H9 (cell line): ENCODE measurements around the gene PRKCZ. TPM values are rescaled to one million over a fixed set of nuclear protein-coding genes. Genes with fewer than 3 reads are reported as not detected.
A peak's percentile ranks its signal among the peaks of the same experiment; 100 is the strongest.

Experiments
- DNase-seq: peaks from one replicate; pipeline ENCODE4 v3.0.0-alpha.2; 2017
- H2AFZ ChIP-seq: one replicate; pipeline ENCODE4 v1.6.1; 2013; ENCODE audit warnings: mild to moderate bottlenecking, low read length, control low read depth, moderate library complexity
- H2AK5ac ChIP-seq: 2 replicates; pipeline ENCODE4 v1.6.1; 2013; ENCODE audit warnings: low read length, control low read depth, mixed read lengths; ENCODE audit not compliant: insufficient read length
- H2BK120ac ChIP-seq: one replicate; pipeline ENCODE4 v1.6.1; 2013; ENCODE audit warnings: low read depth, mild to moderate bottlenecking, low read length, control low read depth, inconsistent platforms; ENCODE audit not compliant: poor library complexity, severe bottlenecking
- H2BK12ac ChIP-seq: 2 replicates; pipeline ENCODE4 v1.6.1; 2013; ENCODE audit warnings: low read length, control low read depth, mixed read lengths, low read depth; ENCODE audit not compliant: insufficient read length
- H2BK15ac ChIP-seq: 2 replicates; pipeline ENCODE4 v1.6.1; 2013; ENCODE audit warnings: low read depth, low read length, control low read depth
- H2BK20ac ChIP-seq: one replicate; pipeline ENCODE4 v1.6.1; 2013; ENCODE audit warnings: low read depth, mild to moderate bottlenecking, low read length, control low read depth, inconsistent platforms; ENCODE audit not compliant: poor library complexity, severe bottlenecking
- H2BK5ac ChIP-seq: 2 replicates; pipeline ENCODE4 v1.6.1; 2013; ENCODE audit warnings: low read length, control low read depth, mixed read lengths; ENCODE audit not compliant: insufficient read length
- H3K14ac ChIP-seq: 2 replicates; pipeline ENCODE4 v1.6.1; 2013; ENCODE audit warnings: low read length, control low read depth; ENCODE audit not compliant: insufficient read depth
- H3K18ac ChIP-seq: 2 replicates; pipeline ENCODE4 v1.6.1; 2013; ENCODE audit warnings: low read depth, mild to moderate bottlenecking, mixed read lengths, low read length, control low read depth; ENCODE audit not compliant: insufficient read length
- H3K23ac ChIP-seq: 2 replicates; pipeline ENCODE4 v1.6.1; 2013; ENCODE audit warnings: low read length, control low read depth, mixed read lengths, low read depth; ENCODE audit not compliant: insufficient read length
- H3K23me2 ChIP-seq: 2 replicates; pipeline ENCODE4 v1.6.1; 2013; ENCODE audit warnings: low read depth, mild to moderate bottlenecking, mixed read lengths, low read length, control low read depth; ENCODE audit not compliant: insufficient read length, poor library complexity, severe bottlenecking
- H3K27ac ChIP-seq: 2 replicates; pipeline ENCODE4 v1.5.1; 2013; ENCODE audit warnings: low read length, control low read depth, mixed read lengths, low read depth; ENCODE audit not compliant: insufficient read length
- H3K27me3 ChIP-seq: 2 replicates; pipeline ENCODE4 v1.6.1; 2013; ENCODE audit warnings: low read length, control low read depth, inconsistent platforms; ENCODE audit not compliant: insufficient read depth
- H3K4ac ChIP-seq: 2 replicates; pipeline ENCODE4 v1.6.1; 2013; ENCODE audit warnings: low read depth, mild to moderate bottlenecking, control low read depth, inconsistent platforms, low read length, moderate library complexity
- H3K4me1 ChIP-seq: 2 replicates; pipeline ENCODE4 v1.6.1; 2013; ENCODE audit warnings: low read length, control low read depth, inconsistent platforms; ENCODE audit not compliant: insufficient read depth
- H3K4me2 ChIP-seq: 2 replicates; pipeline ENCODE4 v1.6.1; 2013; ENCODE audit warnings: low read length, control low read depth, mixed read lengths; ENCODE audit not compliant: insufficient read length, insufficient read depth
- H3K56ac ChIP-seq: 2 replicates; pipeline ENCODE4 v1.6.1; 2013; ENCODE audit warnings: low read depth, mild to moderate bottlenecking, mixed read lengths, low read length, control low read depth; ENCODE audit not compliant: insufficient read length
- H3K79me1 ChIP-seq: 2 replicates; pipeline ENCODE4 v1.6.1; 2013; ENCODE audit warnings: low read depth, mild to moderate bottlenecking, moderate library complexity, low read length, control low read depth, inconsistent platforms; ENCODE audit not compliant: insufficient read depth, poor library complexity, severe bottlenecking
- H3K79me2 ChIP-seq: 2 replicates; pipeline ENCODE4 v1.6.1; 2013; ENCODE audit warnings: low read length, control low read depth, inconsistent platforms; ENCODE audit not compliant: insufficient read depth
- H3K9ac ChIP-seq: 2 replicates; pipeline ENCODE4 v1.6.1; 2013; ENCODE audit warnings: low read length, control low read depth, mixed read lengths; ENCODE audit not compliant: insufficient read length; ENCODE audit errors: extremely low read depth
- H3K9me3 ChIP-seq: one replicate; pipeline ENCODE4 v1.6.1; 2013; ENCODE audit warnings: low read depth, low read length, inconsistent platforms; ENCODE audit not compliant: control insufficient read depth
- H3T11ph ChIP-seq: one replicate; pipeline ENCODE4 v1.6.1; 2013; ENCODE audit warnings: mild to moderate bottlenecking, low read length, control low read depth, inconsistent platforms
- H4K20me1 ChIP-seq: one replicate; pipeline ENCODE4 v1.6.1; 2013; ENCODE audit not compliant: control insufficient read depth, insufficient read length, insufficient read depth
- H4K5ac ChIP-seq: 2 replicates; pipeline ENCODE4 v1.6.1; 2013; ENCODE audit warnings: low read depth, mild to moderate bottlenecking, mixed read lengths, low read length, control low read depth; ENCODE audit not compliant: insufficient read length
- H4K8ac ChIP-seq: replicated peaks from 2 replicates; pipeline ENCODE4 v1.6.1; 2013; ENCODE audit warnings: low read length, control low read depth, mixed read lengths, low read depth; ENCODE audit not compliant: insufficient read length
- H4K91ac ChIP-seq: 2 replicates; pipeline ENCODE4 v1.6.1; 2013; ENCODE audit warnings: low read depth, mild to moderate bottlenecking, moderate library complexity, mixed read lengths, low read length, control low read depth; ENCODE audit not compliant: insufficient read length
- H3K27ac Mint-ChIP-seq, 3 experiments: 2 replicates in 2 of 3; 3 replicates in 1 of 3; pipeline ENCODE4 v1.8.0; 2020 to 2021; ENCODE audit warnings: mixed read lengths in 3 of 3, mild to moderate bottlenecking in 1 of 3, moderate library complexity in 1 of 3
- H3K27me3 Mint-ChIP-seq: 2 replicates; pipeline ENCODE4 v1.8.0; 2021; ENCODE audit warnings: low read depth, mild to moderate bottlenecking, moderate library complexity, mixed read lengths
- H3K36me3 Mint-ChIP-seq, 3 experiments: 2 replicates in 2 of 3; 3 replicates in 1 of 3; pipeline ENCODE4 v1.8.0; 2020 to 2021; ENCODE audit warnings: low read depth in 3 of 3, mixed read lengths in 3 of 3; ENCODE audit not compliant: insufficient read depth in 1 of 3
- H3K4me1 Mint-ChIP-seq, 2 experiments: 2 replicates each; pipeline ENCODE4 v1.8.0; 2020; ENCODE audit warnings: mixed read lengths in 2 of 2
- H3K4me3 Mint-ChIP-seq, 2 experiments: 2 replicates in 1 of 2; 3 replicates in 1 of 2; pipeline ENCODE4 v1.8.0; 2020 to 2021; ENCODE audit warnings: mild to moderate bottlenecking in 2 of 2, mixed read lengths in 2 of 2, moderate library complexity in 1 of 2
- H3K9me3 Mint-ChIP-seq, 2 experiments: 2 replicates in 1 of 2; 3 replicates in 1 of 2; pipeline ENCODE4 v1.8.0; 2020; ENCODE audit warnings: mild to moderate bottlenecking in 2 of 2, mixed read lengths in 2 of 2, moderate library complexity in 1 of 2
- WGBS: extraction: QIAGEN DNeasy Blood & Tissue Kit; methylation state at CpG from one replicate; pipeline ENCODE4 v1.1.7; 2013; ENCODE audit warnings: missing lambda C conversion rate, low lambda C conversion rate, mixed read lengths; ENCODE audit not compliant: insufficient read length; ENCODE audit errors: extremely low coverage; 5-methylcytosine and 5-hydroxymethylcytosine counted together
- total RNA-seq: library from RNA; stranded (reverse); gene quantifications from 2 replicates; pipeline ENCODE4 v1.2.1, GENCODE V29; 2021
- TF ChIP-seq, protein P1 (sequence below): fragments of 200-600 bp; sonication (generic); conservative IDR thresholded peaks from 3 replicates; pipeline ENCODE4 v1.8.0; 2021; ENCODE audit warnings: antibody characterized with exemption, mild to moderate bottlenecking

The PRKCZ gene
- total RNA-seq, 1 experiment from 2014 or later, result 48.4 TPM

DNA sequence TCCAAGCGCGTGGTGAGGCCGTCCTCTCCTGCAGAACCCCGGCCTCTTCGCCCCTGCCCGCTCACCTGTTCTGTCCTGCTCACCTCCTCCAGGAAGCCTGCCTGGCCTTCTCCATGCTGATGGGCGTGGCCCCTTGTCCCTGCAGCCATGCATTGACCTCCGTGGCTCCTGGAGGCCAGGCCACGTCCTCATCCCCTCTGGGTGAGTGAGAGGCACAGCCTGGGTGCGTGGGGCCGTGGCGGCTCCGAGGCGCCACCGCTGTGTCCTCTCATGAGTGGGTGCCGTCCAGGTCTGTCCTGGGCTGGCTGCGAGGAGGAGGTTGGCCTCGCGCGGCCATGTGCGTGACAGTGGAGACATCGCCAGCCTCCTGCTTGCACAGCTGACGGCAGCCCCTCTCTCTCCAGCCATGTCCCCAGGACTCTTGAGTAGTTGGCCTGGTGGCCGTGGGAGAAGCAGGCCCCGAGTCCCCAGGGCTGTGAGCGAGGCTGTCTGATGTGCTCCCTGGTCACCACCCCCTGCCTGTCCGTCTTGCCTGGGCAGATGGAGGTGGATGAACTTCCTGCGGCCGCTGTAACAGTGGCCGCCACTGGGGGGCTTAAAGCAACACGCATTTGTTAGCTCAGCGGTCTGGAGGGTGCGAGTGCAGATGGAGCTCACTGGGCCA, 58.1 kb downstream of the PRKCZ start:
- Mint-ChIP-seq H3K4me3 (no peak overlapping the region), H3K4me1 (peaks cover 3 to 13% of the 10 kb centered on the region in 2 experiments; a peak in 3 of 4 replicates), H3K27ac (no peak overlapping the region), H3K27me3 (no peaks in the 10 kb centered on the region), H3K9me3 (no peaks in the 10 kb centered on the region), H3K36me3 (peaks cover 0 to 11% (median 7%) of the 10 kb centered on the region in 3 experiments; a peak in 3 of 7 replicates)
- Histone ChIP-seq H3K27ac (no peak overlapping the region), H2BK5ac (no peak overlapping the region), H2BK20ac (no peak overlapping the region), H3K56ac (no peak overlapping the region), H3K23ac (no peak overlapping the region), H2BK15ac (no peak overlapping the region), H2BK120ac (no peak overlapping the region), H3K14ac (no peak overlapping the region; the same call in 1 of the 2 replicates), H3T11ph (no peak overlapping the region), H3K79me1 (no peaks in the 10 kb centered on the region), H4K20me1 (no peaks in the 10 kb centered on the region), H3K18ac (no peak overlapping the region), H3K4me2 (no peak overlapping the region), H4K91ac (no peak overlapping the region), H2AFZ (no peak overlapping the region), H2BK12ac (no peak overlapping the region), H3K4ac (no peak overlapping the region), H4K8ac (no peak overlapping the region), H2AK5ac (no peak overlapping the region), H3K27me3 (no peaks in the 10 kb centered on the region), H3K23me2 (no peaks in the 10 kb centered on the region), H3K9me3 (no peaks in the 10 kb centered on the region), H3K9ac (no peak overlapping the region), H3K79me2 (no peaks in the 10 kb centered on the region), H4K5ac (no peak overlapping the region), H3K4me1 (no peaks in the 10 kb centered on the region)
- TF ChIP-seq, protein P1, sequence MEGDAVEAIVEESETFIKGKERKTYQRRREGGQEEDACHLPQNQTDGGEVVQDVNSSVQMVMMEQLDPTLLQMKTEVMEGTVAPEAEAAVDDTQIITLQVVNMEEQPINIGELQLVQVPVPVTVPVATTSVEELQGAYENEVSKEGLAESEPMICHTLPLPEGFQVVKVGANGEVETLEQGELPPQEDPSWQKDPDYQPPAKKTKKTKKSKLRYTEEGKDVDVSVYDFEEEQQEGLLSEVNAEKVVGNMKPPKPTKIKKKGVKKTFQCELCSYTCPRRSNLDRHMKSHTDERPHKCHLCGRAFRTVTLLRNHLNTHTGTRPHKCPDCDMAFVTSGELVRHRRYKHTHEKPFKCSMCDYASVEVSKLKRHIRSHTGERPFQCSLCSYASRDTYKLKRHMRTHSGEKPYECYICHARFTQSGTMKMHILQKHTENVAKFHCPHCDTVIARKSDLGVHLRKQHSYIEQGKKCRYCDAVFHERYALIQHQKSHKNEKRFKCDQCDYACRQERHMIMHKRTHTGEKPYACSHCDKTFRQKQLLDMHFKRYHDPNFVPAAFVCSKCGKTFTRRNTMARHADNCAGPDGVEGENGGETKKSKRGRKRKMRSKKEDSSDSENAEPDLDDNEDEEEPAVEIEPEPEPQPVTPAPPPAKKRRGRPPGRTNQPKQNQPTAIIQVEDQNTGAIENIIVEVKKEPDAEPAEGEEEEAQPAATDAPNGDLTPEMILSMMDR, result peak; percentile 71
- DNase-seq, result peak; percentile 89
- no CpG with 5 or more reads among the region's 33 CpGs for WGBS
